Measurements from ENCODE around the gene INO80.

Gene INO80

GRCh38 chr15:40995656-40996055 lies 120.4 kb downstream of the INO80 start:
- H3K4me3 ChIP-seq (ENCODE audit: low read depth, low read length), result no peak overlapping the region
- TF ChIP-seq CTCF (IDR thresholded peaks at IDR 0.05; ENCODE audit: low read depth, low read length, missing control alignments), result no peak
- no peak for DNase-seq (ENCODE audit: low read depth)

- H3K4me3 ChIP-seq (ENCODE audit: low read depth, low read length), result no peak overlapping the region
- no peak for DNase-seq (ENCODE audit: low read depth)
- no peak for TF ChIP-seq CTCF (IDR thresholded peaks at IDR 0.05; ENCODE audit: low read depth, low read length, missing control alignments)
Measured at GRCh38 chr15:40992825-40993224, 123.3 kb downstream of the INO80 start.

GRCh38 chr15:40992241-40992741 lies 123.8 kb downstream of the INO80 start:
- DNase-seq (ENCODE audit: low read depth), result no peak
- TF ChIP-seq CTCF (IDR thresholded peaks at IDR 0.05; ENCODE audit: low read depth, low read length, missing control alignments), result no peak
- no peak overlapping the region for H3K4me3 ChIP-seq (ENCODE audit: low read depth, low read length)

- TF ChIP-seq CTCF (IDR thresholded peaks at IDR 0.05; ENCODE audit: low read depth, low read length, missing control alignments), result no peak
- no peak for DNase-seq (ENCODE audit: low read depth)
- no peak overlapping the region for H3K4me3 ChIP-seq (ENCODE audit: low read depth, low read length)
Measured at GRCh38 chr15:40991355-40991754, 124.7 kb downstream of the INO80 start.

GRCh38 chr15:40990789-40991188 lies 125.3 kb downstream of the INO80 start:
- H3K4me3 ChIP-seq (ENCODE audit: low read depth, low read length), result no peak overlapping the region
- no peak for DNase-seq (ENCODE audit: low read depth)
- no peak for TF ChIP-seq CTCF (IDR thresholded peaks at IDR 0.05; ENCODE audit: low read depth, low read length, missing control alignments)

- no peak for TF ChIP-seq CTCF (IDR thresholded peaks at IDR 0.05; ENCODE audit: low read depth, low read length, missing control alignments)
- no peak overlapping the region for H3K4me3 ChIP-seq (ENCODE audit: low read depth, low read length)
- DNase-seq (ENCODE audit: low read depth), result no peak
Measured at GRCh38 chr15:40990080-40990479, 126.0 kb downstream of the INO80 start.

GRCh38 chr15:40988156-40988555 lies 127.9 kb downstream of the INO80 start:
- no peak overlapping the region for H3K4me3 ChIP-seq (ENCODE audit: low read depth, low read length)
- TF ChIP-seq CTCF (IDR thresholded peaks at IDR 0.05; ENCODE audit: low read depth, low read length, missing control alignments), result no peak
- no peak for DNase-seq (ENCODE audit: low read depth)
